HepG2 (cell line): ENCODE results near the gene CDS1. TPM values are rescaled to one million over a fixed set of nuclear protein-coding genes. Genes with fewer than 3 reads are reported as not detected.

ENCODE experiments used
- ATAC-seq: fragments of 200-7000 bp; cut with Tn5 transposase; 3 replicates; pipeline ENCODE4 v1.9.1; 2020; ENCODE audit warnings: mild to moderate bottlenecking, moderate library complexity
- BruUV-seq: library from RNA; stranded (reverse); fragments of 400-500 nt; replicated peaks from 2 replicates; lab custom pipeline; 2021; lab: Mats Ljungman, UMichigan
- CTCF ChIA-PET: fragments of 300-600 bp; formaldehyde crosslinking; extraction: SDS; loops from one replicate; lab custom pipeline; 2021; ENCODE audit warnings: low total read pairs, inconsistent platforms, low intra/inter-chr PET ratio; lab: Yijun Ruan, JAX
- POLR2A ChIA-PET: fragments of 350-600 bp; sonication (Branson Sonifier 250); formaldehyde crosslinking; loops from one replicate; lab custom pipeline; 2020; ENCODE audit warnings: antibody characterized with exemption, inconsistent platforms; lab: Yijun Ruan, JAX
- DNase-seq: peaks from one replicate; pipeline ENCODE4 v3.0.0-alpha.2; 2015; ENCODE audit warnings: low spot score
- FAIRE-seq: peaks from 3 replicates; lab custom pipeline; 2011; peaks lifted over from hg19 to GRCh38; lab: Jason Lieb, UNC
- H2AFZ ChIP-seq: one replicate; pipeline ENCODE4 v1.6.1; 2011; ENCODE audit warnings: low read length, inconsistent platforms
- H3K27ac ChIP-seq: fragments of 300-600 bp; 3 replicates; pipeline ENCODE4 v1.8.0; 2011; ENCODE audit warnings: mixed run types, mild to moderate bottlenecking, mixed read lengths, low read length, inconsistent platforms; ENCODE audit not compliant: insufficient read depth; ENCODE audit errors: extremely low read length
- H3K27me3 ChIP-seq, 2 experiments: fragments of 200-600 bp in 1 of 2; 2 replicates in 1 of 2; 3 replicates in 1 of 2; pipeline versions ENCODE4 v1.6.0 to v1.8.0; 2011; ENCODE audit warnings: low read length in 2 of 2, mild to moderate bottlenecking in 2 of 2, moderate library complexity in 2 of 2, inconsistent platforms in 1 of 2; ENCODE audit not compliant: insufficient read depth in 2 of 2, control insufficient read depth in 1 of 2
- H3K36me3 ChIP-seq, 2 experiments: fragments of 200-600 bp in 1 of 2; replicated peaks in 1 of 2; 2 replicates in 1 of 2; 3 replicates in 1 of 2; pipeline versions ENCODE4 v1.5.1 to v1.8.0; 2011; ENCODE audit warnings: low read length in 2 of 2, inconsistent platforms in 1 of 2; ENCODE audit not compliant: insufficient read depth in 2 of 2, control insufficient read depth in 1 of 2
- H3K4me1 ChIP-seq: 2 replicates; pipeline ENCODE4 v1.5.1; 2012; ENCODE audit warnings: low read length, inconsistent platforms; ENCODE audit not compliant: insufficient read depth
- H3K4me2 ChIP-seq: 2 replicates; pipeline ENCODE4 v1.6.0; 2011; ENCODE audit warnings: low read depth, low read length, inconsistent platforms
- H3K4me3 ChIP-seq, 3 experiments: fragments of 200-600 bp in 1 of 3; sonication (generic), shearing (Covaris generic) in 1 of 3; replicated peaks in 1 of 3; 2 replicates each; pipeline ENCODE4 v1.5.1; 2011 to 2016; ENCODE audit warnings: low read length in 3 of 3, inconsistent platforms in 2 of 3, low read depth in 2 of 3, mild to moderate bottlenecking in 2 of 3, control low read depth in 1 of 3, mixed read lengths in 1 of 3; ENCODE audit not compliant: insufficient read depth in 1 of 3
- H3K79me2 ChIP-seq: one replicate; pipeline ENCODE4 v1.6.1; 2011; ENCODE audit warnings: low read length, inconsistent platforms; ENCODE audit not compliant: insufficient read depth
- H3K9ac ChIP-seq: 2 replicates; pipeline ENCODE4 v1.6.0; 2011; ENCODE audit warnings: mild to moderate bottlenecking, low read depth, low read length, inconsistent platforms; ENCODE audit not compliant: insufficient read depth
- H3K9me3 ChIP-seq: 2 replicates; pipeline ENCODE4 v1.5.1; 2012; ENCODE audit warnings: mild to moderate bottlenecking, low read length
- H4K20me1 ChIP-seq: 2 replicates; pipeline ENCODE4 v1.6.0; 2011; ENCODE audit warnings: inconsistent platforms, mild to moderate bottlenecking, low read length, moderate library complexity; ENCODE audit not compliant: insufficient read depth
- CENPX ChIP-seq: sonication (generic); formaldehyde crosslinking; IDR thresholded peaks from 2 replicates; pipeline ENCODE4 v1.9.0; 2021; ENCODE audit warnings: mild to moderate bottlenecking, missing genetic modification reagents, moderate library complexity
- CSRNP2 ChIP-seq: sonication (generic); formaldehyde crosslinking; conservative IDR thresholded peaks from 2 replicates; pipeline ENCODE4 v1.8.0; 2022; ENCODE audit warnings: low read depth, missing genetic modification reagents
- EP300 ChIP-seq, 3 experiments: sonication (generic) in 1 of 3; formaldehyde crosslinking in 1 of 3; IDR thresholded peaks; 2 replicates each; pipeline versions ENCODE4 v1.5.1 to v1.6.1; 2011 to 2020; ENCODE audit warnings: low read depth in 2 of 3, low read length in 2 of 3, borderline replicate concordance in 1 of 3, improper control_type of control experiment in 1 of 3, mild to moderate bottlenecking in 1 of 3, missing genetic modification reagents in 1 of 3, moderate library complexity in 1 of 3
- GTF3A ChIP-seq: sonication (generic); formaldehyde crosslinking; conservative IDR thresholded peaks from 2 replicates; pipeline ENCODE4 v1.4.0; 2020; ENCODE audit warnings: mild to moderate bottlenecking, missing genetic modification reagents
- LCORL ChIP-seq, 2 experiments: fragments of 450-650 bp in 1 of 2; sonication (generic) in 1 of 2; formaldehyde crosslinking in 1 of 2; IDR thresholded peaks; 2 replicates each; pipeline versions ENCODE4 v1.5.0 to v1.6.1; 2017 to 2020; ENCODE audit warnings: antibody characterized with exemption in 1 of 2, missing genetic modification reagents in 1 of 2
- MAZ ChIP-seq, 2 experiments: sonication (generic) in 1 of 2; formaldehyde crosslinking in 1 of 2; IDR thresholded peaks; 2 replicates each; pipeline versions ENCODE4 v1.5.0 to v1.6.1; 2012 to 2020; ENCODE audit warnings: low read depth in 2 of 2, mild to moderate bottlenecking in 2 of 2, borderline replicate concordance in 1 of 2, improper control_type of control experiment in 1 of 2, low read length in 1 of 2, missing genetic modification reagents in 1 of 2, moderate library complexity in 1 of 2
- MEIS2 ChIP-seq: sonication (generic); formaldehyde crosslinking; IDR thresholded peaks from 2 replicates; pipeline ENCODE4 v1.9.0; 2021; ENCODE audit warnings: mild to moderate bottlenecking, missing genetic modification reagents
- NRL ChIP-seq: sonication (generic); formaldehyde crosslinking; IDR thresholded peaks from 2 replicates; pipeline ENCODE4 v1.5.0; 2020; ENCODE audit warnings: missing genetic modification reagents, mild to moderate bottlenecking, moderate library complexity, borderline replicate concordance
- PAF1 ChIP-seq: IDR thresholded peaks from 2 replicates; pipeline ENCODE4 v1.6.1; 2016; ENCODE audit warnings: missing genetic modification reagents, missing compliant biosample characterization
- REL ChIP-seq: sonication (generic); formaldehyde crosslinking; conservative IDR thresholded peaks from 2 replicates; pipeline ENCODE4 v1.8.0; 2022; ENCODE audit warnings: mild to moderate bottlenecking, missing genetic modification reagents, moderate library complexity
- TSC22D2 ChIP-seq: sonication (generic); formaldehyde crosslinking; IDR thresholded peaks from 2 replicates; pipeline ENCODE4 v1.5.1; 2020; ENCODE audit warnings: missing genetic modification reagents, mild to moderate bottlenecking, borderline replicate concordance
- ZFP36 ChIP-seq: fragments of 150-350 bp; IDR thresholded peaks from 2 replicates; pipeline ENCODE4 v1.6.1; 2018; ENCODE audit warnings: borderline replicate concordance, low read length, low read depth; ENCODE audit not compliant: partially characterized antibody
- ZNF263 ChIP-seq: sonication (generic); formaldehyde crosslinking; IDR thresholded peaks from 2 replicates; pipeline ENCODE4 v1.4.0; 2020; ENCODE audit warnings: missing genetic modification reagents
- ZNF274 ChIP-seq: sonication (generic); formaldehyde crosslinking; IDR thresholded peaks from 2 replicates; pipeline ENCODE4 v1.5.1; 2020; ENCODE audit warnings: mild to moderate bottlenecking, missing genetic modification reagents
- ZSCAN12 ChIP-seq: sonication (generic); formaldehyde crosslinking; IDR thresholded peaks from 2 replicates; pipeline ENCODE4 v1.9.0; 2021; ENCODE audit warnings: mild to moderate bottlenecking, missing genetic modification reagents
- WGBS: methylation state at CpG from one replicate; pipeline ENCODE4 v1.1.6; 2017; ENCODE audit warnings: low lambda C conversion rate; 5-methylcytosine and 5-hydroxymethylcytosine counted together
- in situ Hi-C: cut with HindIII; loops from 2 replicates; pipeline ENCODE4 v1.10.0; 2017; ENCODE audit warnings: low pct_unique_long_range_greater_than_20kb; ENCODE audit not compliant: extremely low pct_ligation_motif_present
- intact Hi-C: fragments of 100-400 bp; cut with micrococcal nuclease; formaldehyde crosslinking; loops from one replicate; pipeline ENCODE4 v1.10.0; 2022; ENCODE audit not compliant: unreplicated experiment
- polyA plus RNA-seq, 8 experiments: library from polyadenylated mRNA; depleted of rRNA in 3 of 8; stranded (reverse) in 7 of 8; unstranded in 1 of 8; fragments of >200 nt; fragmentation: Illumina TruSeq in 4 of 8; extraction: Trizol in 4 of 8; gene quantifications; 2 replicates each; pipeline versions ENCODE4 v1.2.1 to v1.2.3, GENCODE V29; 2011 to 2016; ENCODE audit warnings: low read depth in 4 of 8, missing spikeins in 1 of 8, mixed read lengths in 1 of 8; ENCODE audit not compliant: insufficient read depth in 1 of 8
- total RNA-seq, 5 experiments: library from RNA; depleted of rRNA; stranded (reverse); fragments of >200 nt; fragmentation: Illumina TruSeq; extraction: Trizol; gene quantifications; 2 replicates each; pipeline ENCODE4 v1.2.3, GENCODE V29; 2016; ENCODE audit warnings: low read depth in 1 of 5
- TF ChIP-seq, protein P1 (sequence below): sonication (generic); formaldehyde crosslinking; IDR thresholded peaks from 2 replicates; pipeline ENCODE4 v1.4.0; 2020; ENCODE audit warnings: mild to moderate bottlenecking, missing genetic modification reagents, borderline replicate concordance

Gene CDS1
- total and polyA plus RNA-seq, 2 of the 13 experiments (the other 11 are each of a cell fraction or from before 2014, with no cell fraction given): 2.1 to 3.2 TPM

DNA sequence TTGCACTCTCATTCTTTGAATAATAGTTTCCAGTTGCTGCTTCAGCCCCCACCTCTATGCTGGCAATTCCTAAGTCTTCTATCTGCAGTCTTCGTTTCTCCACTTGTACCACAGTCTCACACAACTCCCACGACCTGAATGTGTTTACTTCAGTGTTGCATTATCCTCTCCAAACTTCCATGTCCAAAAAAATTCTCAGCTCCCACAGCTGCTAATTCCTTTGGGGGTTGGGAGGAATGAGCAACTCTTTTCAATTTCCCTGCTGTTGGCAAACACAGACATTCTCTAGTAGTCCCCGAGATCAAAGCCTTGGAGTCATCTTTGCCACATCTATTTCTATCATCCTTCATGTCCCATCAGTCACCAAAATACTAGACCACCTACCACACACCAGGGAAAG is 14.4 kb upstream of the CDS1 start:
- Histone ChIP-seq H3K27me3 (no peaks in the 10 kb centered on the region; a peak in 1 of 5 replicates), H2AFZ (no peak overlapping the region), H3K9ac (no peak overlapping the region), H3K36me3 (no peaks in the 10 kb centered on the region), H3K4me3 (no peak overlapping the region), H4K20me1 (no peaks in the 10 kb centered on the region), H3K27ac (no peak overlapping the region), H3K4me1 (no peaks in the 10 kb centered on the region), H3K9me3 (no peaks in the 10 kb centered on the region), H3K4me2 (no peak overlapping the region), H3K79me2 (no peaks in the 10 kb centered on the region)
- TF ChIP-seq ZNF274 (CRISPR knock-in tag) (no peak), MEIS2 (no peak), LCORL (IDR thresholded peaks at IDR 0.05) (no peak), LCORL (CRISPR knock-in tag; IDR thresholded peaks at IDR 0.05) (no peak), GTF3A (no peak), REL (CRISPR knock-in tag) (no peak)
- in situ Hi-C loops (no loop called here), intact Hi-C loops (no loop called here)
- ChIA-PET POLR2A (no interaction called here), CTCF (no interaction called here)
- ATAC-seq: no peak
- no peak for DNase-seq
- 3% methylated on average over 3 of the region's 3 CpGs for WGBS
- no TSS peak for BruUV-seq
- FAIRE-seq: no peak

- DNase-seq: no peak
- ATAC-seq: no peak
- H3K27me3 ChIP-seq: no peaks in the 10 kb centered on the region; a peak in 1 of 5 replicates
- in situ Hi-C loops: no loop called here
- 35% methylated on average over 2 of the region's 2 CpGs for WGBS
- no peaks in the 10 kb centered on the region for H3K9me3 ChIP-seq
- H3K4me1 ChIP-seq: no peaks in the 10 kb centered on the region
- CTCF ChIA-PET: no interaction called here
- no peak overlapping the region for H3K4me2 ChIP-seq
- H4K20me1 ChIP-seq: no peaks in the 10 kb centered on the region
- H3K36me3 ChIP-seq: no peaks in the 10 kb centered on the region
- H3K4me3 ChIP-seq: no peak overlapping the region
- intact Hi-C loops: no loop called here
- no peak overlapping the region for H3K9ac ChIP-seq
- H3K79me2 ChIP-seq: no peaks in the 10 kb centered on the region
- POLR2A ChIA-PET: no interaction called here
- no peak for FAIRE-seq
- no TSS peak for BruUV-seq
- no peak overlapping the region for H3K27ac ChIP-seq
- no peak overlapping the region for H2AFZ ChIP-seq
- TF ChIP-seq NRL (no peak), CSRNP2 (CRISPR knock-in tag) (no peak), EP300 (IDR thresholded peaks at IDR 0.05; ENCODE audit: low read depth in 2 of 2, low read length in 2 of 2) (no peak), EP300 (CRISPR knock-in tag; IDR thresholded peaks at IDR 0.05; ENCODE audit: borderline replicate concordance) (no peak), PAF1 (CRISPR knock-in tag) (no peak), ZFP36 (no peak), ZNF263 (CRISPR knock-in tag) (no peak), ZSCAN12 (CRISPR knock-in tag) (no peak), MAZ (IDR thresholded peaks at IDR 0.05; ENCODE audit: borderline replicate concordance, low read depth, low read length) (no peak), MAZ (CRISPR knock-in tag; IDR thresholded peaks at IDR 0.05; ENCODE audit: low read depth) (no peak), TSC22D2 (no peak), CENPX (CRISPR knock-in tag) (no peak)
- TF ChIP-seq, protein P1, sequence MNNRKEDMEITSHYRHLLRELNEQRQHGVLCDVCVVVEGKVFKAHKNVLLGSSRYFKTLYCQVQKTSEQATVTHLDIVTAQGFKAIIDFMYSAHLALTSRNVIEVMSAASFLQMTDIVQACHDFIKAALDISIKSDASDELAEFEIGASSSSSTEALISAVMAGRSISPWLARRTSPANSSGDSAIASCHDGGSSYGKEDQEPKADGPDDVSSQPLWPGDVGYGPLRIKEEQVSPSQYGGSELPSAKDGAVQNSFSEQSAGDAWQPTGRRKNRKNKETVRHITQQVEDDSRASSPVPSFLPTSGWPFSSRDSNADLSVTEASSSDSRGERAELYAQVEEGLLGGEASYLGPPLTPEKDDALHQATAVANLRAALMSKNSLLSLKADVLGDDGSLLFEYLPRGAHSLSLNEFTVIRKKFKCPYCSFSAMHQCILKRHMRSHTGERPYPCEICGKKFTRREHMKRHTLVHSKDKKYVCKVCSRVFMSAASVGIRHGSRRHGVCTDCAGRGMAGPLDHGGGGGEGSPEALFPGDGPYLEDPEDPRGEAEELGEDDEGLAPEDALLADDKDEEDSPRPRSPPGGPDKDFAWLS (CRISPR knock-in tag): no peak
Measured at GRCh38 chr4:84569009-84569408, 13.9 kb upstream of the CDS1 start.
